NOMO-1 treated with dmso at 0.1 percent for 144 hours (cell line): Measurements from ENCODE around the gene DNER.
"Not testable (repeated sequence)": the region's sequence is repeated elsewhere in the genome, so short reads cannot be mapped to it uniquely, and the experiment has no call there.

Source experiments
- DNase-seq: peaks from one replicate; lab custom pipeline; 2025; ENCODE audit not compliant: unreplicated experiment; lab: John Stamatoyannopoulos, UW

The DNER gene

GRCh38 chr2:229506699-229507098 is 207.7 kb downstream of the DNER start:
- DNase-seq, result not testable (repeated sequence)

GRCh38 chr2:229501051-229501794 is 213.1 kb downstream of the DNER start:
- no peak for DNase-seq

GRCh38 chr2:229492034-229492433 is 222.3 kb downstream of the DNER start:
- DNase-seq, result no peak

GRCh38 chr2:229490167-229490566 is 224.2 kb downstream of the DNER start:
- DNase-seq, result no peak

GRCh38 chr2:229489016-229489415 is 225.3 kb downstream of the DNER start:
- peak; percentile 20 for DNase-seq

DNA sequence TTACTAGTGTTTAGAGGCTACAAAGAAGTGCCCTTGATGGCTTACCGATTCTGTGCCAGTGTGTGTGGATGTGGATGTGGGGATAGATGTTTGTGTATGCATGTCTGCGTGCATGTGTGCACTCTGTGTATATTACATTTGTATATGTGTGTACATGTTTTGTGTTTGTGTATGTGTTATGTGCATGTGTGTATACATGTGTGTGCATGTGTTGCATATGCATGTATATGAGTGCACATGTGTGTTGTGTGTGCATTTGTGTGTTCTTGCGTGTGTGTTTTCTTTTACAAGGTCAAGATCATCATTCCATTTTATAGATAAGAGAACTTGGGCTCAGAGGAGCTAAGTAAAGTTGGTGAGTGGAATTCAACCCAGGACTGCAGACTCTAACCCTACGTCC is 226.1 kb downstream of the DNER start:
- no peak for DNase-seq

DNA sequence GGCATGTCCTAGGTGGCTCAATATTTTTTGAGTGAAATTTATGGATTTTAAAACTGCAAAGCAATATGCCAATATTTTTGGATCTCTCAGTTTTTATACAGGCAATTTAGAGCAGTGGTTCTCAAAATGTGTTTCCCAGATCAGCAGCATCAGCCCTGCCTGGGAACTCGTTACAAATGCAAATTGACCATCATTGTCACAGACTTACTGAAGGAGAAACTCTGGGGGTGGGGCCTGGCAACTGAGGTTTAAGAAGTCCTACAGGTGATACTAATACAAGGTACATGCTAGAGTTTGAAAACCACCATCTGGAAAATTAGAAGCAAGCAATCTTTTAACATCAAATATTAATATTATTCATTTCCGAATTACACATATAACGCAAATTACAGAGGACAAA is 227.7 kb downstream of the DNER start:
- DNase-seq, result no peak

DNA sequence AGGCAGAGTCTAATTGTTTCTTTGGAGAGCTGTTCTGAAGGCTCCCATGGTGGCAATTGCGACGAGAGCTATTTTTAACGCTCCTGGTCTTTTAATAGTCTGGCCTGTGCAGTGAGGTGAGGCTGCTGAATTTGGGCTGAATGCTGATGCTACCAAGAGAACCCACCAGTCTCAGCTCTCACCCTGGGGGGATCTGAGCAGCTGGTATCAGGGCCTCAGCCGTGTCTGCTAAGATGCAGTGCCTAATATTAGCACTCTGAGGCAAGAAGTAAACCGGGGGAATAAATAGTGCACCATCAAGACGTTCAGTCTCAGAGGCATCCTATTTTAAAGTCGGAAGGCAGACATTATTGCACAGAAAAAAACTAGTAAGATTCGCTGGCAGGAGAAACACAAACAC is 228.5 kb downstream of the DNER start:
- DNase-seq, result no peak

DNA sequence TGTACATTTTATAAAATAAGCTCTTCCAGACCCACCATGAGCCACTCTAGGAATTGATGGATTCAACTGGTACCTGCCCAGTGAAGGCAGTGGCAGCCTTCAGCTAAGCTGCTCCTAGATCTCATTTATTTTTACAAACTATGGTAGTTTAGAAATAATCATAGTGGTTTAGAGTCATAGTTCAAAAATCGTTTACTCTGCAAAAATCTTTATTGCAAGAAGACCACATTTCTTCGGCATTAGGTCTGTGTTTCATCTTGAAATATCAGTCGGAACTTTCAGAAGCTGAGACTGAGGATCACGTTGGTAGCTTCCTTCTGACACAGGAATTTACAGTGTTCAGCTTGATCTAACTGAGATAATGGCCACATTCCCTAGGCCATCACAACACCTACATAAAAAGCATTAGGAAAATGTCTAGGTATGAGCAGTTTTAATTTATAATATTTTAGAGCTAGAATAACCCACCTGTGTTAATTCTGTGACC is 237.0 kb downstream of the DNER start:
- DNase-seq, result no peak

DNA sequence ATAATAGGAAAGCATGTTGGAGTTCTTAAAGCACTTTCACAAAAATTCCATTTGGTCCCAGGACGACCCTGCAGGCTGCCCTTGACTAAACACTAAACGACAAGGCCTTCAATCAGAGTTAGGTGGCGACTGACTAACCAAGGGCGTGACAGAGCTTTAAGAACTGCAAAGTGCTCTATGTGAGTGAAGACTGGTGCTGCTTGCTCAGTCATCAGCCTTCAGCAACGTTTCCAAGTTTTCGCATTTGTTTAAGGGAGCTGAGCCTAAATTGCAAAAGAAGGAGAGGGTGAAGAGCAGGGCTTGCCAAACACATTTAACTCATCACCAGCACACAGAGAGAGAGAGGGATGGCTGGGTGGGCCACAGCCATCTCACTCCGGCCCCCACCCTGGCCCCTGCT is 238.6 kb downstream of the DNER start:
- no peak for DNase-seq

DNA sequence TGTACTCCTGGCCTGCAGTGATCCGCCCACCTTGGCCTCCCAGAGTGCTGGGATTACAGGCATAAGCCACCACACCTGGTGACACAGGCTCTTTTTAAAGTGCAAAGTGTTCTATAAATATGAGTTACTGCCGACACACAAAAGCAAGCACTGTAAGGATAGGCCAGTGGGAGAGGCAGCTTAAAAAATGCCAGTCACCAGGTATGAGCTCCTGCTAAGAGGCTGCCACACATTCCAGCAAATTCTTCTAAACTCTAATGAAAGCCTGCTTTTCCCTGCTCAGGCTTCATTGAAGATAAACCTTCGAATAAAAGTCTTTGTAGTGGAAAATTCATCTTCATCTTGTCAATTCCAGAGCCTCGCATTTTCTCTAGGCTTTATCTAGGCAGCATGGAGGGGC is 240.2 kb downstream of the DNER start:
- no peak for DNase-seq

DNA sequence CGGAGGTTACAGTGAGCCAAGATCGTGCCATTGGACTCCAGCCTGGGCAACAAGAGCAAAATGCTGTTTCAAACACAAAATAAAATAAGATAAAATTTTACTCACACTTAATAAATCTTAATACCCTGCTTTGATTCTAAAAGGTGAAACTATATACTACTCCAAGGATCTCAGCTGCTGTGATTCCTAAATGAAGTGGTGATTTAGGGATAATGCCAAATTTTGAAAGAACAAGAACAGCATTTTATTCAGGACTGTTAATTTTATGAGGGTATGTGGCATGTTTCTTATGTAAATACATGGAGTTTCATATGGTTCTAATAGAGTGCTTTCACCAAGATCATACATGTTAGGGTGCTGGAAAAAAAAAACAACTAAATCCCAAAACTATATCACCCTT is 243.6 kb downstream of the DNER start:
- DNase-seq, result no peak

DNA sequence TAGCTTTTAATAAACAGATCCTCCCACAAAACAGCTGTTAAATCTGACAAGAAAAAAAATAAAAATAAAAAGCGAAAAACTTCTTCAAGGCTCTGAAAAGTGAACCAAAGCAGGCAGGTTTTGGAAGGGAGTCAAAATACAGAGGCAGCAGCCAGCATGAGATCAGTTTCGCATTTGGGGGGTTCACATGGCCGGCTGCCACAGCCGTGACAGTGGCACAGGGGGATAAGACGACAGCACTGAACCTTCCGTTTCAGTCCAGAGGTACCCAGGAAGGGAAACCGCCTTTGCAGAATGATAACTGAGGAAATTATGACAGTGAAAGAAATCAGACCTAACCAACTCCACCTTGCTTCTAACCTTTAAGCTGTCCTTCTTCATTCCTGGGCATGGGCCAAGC is 246.6 kb downstream of the DNER start:
- no peak for DNase-seq

- DNase-seq, result no peak
Observed at GRCh38 chr2:229463841-229464346, 250.5 kb downstream of the DNER start.

DNA sequence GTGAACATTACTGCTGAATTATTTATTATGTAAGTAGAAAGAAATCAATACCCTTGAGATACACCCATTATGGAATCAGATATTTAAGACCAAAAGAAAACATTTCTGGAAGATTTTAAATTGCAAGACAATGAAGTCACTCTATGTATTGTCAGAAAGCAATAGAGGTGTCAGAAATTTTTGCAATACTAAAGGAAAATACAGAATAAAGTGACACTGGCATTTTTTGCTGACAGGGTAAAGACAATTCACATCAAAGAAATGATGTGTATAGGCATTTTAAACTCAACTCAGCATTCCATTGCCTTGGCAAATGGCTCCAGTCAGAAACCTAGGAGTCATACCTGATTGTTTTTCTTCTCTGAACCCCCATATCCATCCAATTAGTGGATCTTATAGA is 252.2 kb downstream of the DNER start:
- DNase-seq, result no peak

- DNase-seq, result no peak
Observed at GRCh38 chr2:229456091-229456490, 258.3 kb downstream of the DNER start.

- DNase-seq, result no peak
Observed at GRCh38 chr2:229454934-229455631, 259.3 kb downstream of the DNER start.

DNA sequence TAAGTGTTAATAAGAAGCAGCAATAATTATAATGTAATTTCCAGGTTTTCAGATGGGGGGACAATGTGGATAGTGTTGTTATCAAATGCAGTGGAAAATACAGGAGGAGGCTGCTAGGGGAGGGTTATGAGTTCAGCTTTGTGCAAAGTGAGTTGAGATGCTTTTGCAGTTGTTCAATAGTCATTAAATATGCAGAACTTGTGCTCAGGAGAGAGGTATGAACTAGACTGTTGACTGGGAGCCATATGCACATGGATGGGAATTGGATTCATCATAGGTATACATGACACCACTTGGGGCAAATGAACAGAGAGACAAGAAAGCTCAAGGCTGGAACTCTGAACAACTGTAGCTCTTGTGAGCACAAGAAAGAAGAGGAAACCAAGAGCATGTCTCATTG is 261.1 kb downstream of the DNER start:
- DNase-seq, result no peak

- no peak for DNase-seq
Observed at GRCh38 chr2:229451852-229452251, 262.5 kb downstream of the DNER start.

- DNase-seq, result no peak
Observed at GRCh38 chr2:229447227-229447626, 267.1 kb downstream of the DNER start.

GRCh38 chr2:229446350-229446749 is 268.0 kb downstream of the DNER start:
- DNase-seq, result no peak

- no peak for DNase-seq
Observed at GRCh38 chr2:229445501-229446211, 268.7 kb downstream of the DNER start.
